Liver (tissue), 9 donors: ENCODE measurements around the gene OR51I2. TPM values are rescaled to one million over a fixed set of nuclear protein-coding genes. Genes with fewer than 3 reads are reported as not detected.

Experiments
- DNase-seq: peaks from one replicate; pipeline ENCODE4 v3.0.0-alpha.2; 2017; ENCODE audit warnings: low spot score
- H3K27ac ChIP-seq, 2 donors: one replicate each; pipeline ENCODE4 v1.7.0; 2013; ENCODE audit warnings: inconsistent platforms in 2 of 2, low read length in 2 of 2, control low read depth in 1 of 2, low read depth in 1 of 2, mild to moderate bottlenecking in 1 of 2
- H3K27me3 ChIP-seq, 4 donors: one replicate each; pipeline versions ENCODE4 v1.6.1 to v1.7.0; 2013; ENCODE audit warnings: low read length in 3 of 4, inconsistent platforms in 1 of 4, mild to moderate bottlenecking in 1 of 4, moderate library complexity in 1 of 4; ENCODE audit not compliant: control insufficient read depth in 4 of 4, insufficient read depth in 4 of 4
- H3K36me3 ChIP-seq, 4 donors: one replicate each; pipeline versions ENCODE4 v1.6.1 to v1.7.0; 2013; ENCODE audit warnings: low read length in 3 of 4, mild to moderate bottlenecking in 3 of 4, low read depth in 1 of 4, moderate library complexity in 1 of 4; ENCODE audit not compliant: control insufficient read depth in 4 of 4, insufficient read depth in 3 of 4
- H3K4me1 ChIP-seq, 4 donors: one replicate each; pipeline versions ENCODE4 v1.6.1 to v1.7.0; 2013; ENCODE audit warnings: low read length in 3 of 4, mild to moderate bottlenecking in 3 of 4, moderate library complexity in 1 of 4; ENCODE audit not compliant: control insufficient read depth in 4 of 4, insufficient read depth in 4 of 4
- H3K4me3 ChIP-seq, 3 donors: one replicate each; pipeline versions ENCODE4 v1.6.1 to v1.7.0; 2013; ENCODE audit warnings: low read length in 3 of 3, control low read depth in 1 of 3, low read depth in 1 of 3, mild to moderate bottlenecking in 1 of 3
- H3K9ac ChIP-seq, 2 donors: one replicate each; pipeline ENCODE4 v1.7.0; 2013; ENCODE audit warnings: low read length in 2 of 2, mild to moderate bottlenecking in 2 of 2, moderate library complexity in 2 of 2, control low read depth in 1 of 2, low read depth in 1 of 2
- H3K9me3 ChIP-seq, 4 donors: one replicate each; pipeline versions ENCODE4 v1.6.1 to v1.7.0; 2013; ENCODE audit warnings: low read length in 3 of 4; ENCODE audit not compliant: control insufficient read depth in 4 of 4
- ATF3 ChIP-seq: IDR thresholded peaks from 2 replicates; pipeline ENCODE4 v1.6.1; 2016; ENCODE audit warnings: antibody characterized with exemption
- CTCF ChIP-seq: fragments of 150-350 bp; IDR thresholded peaks from 2 replicates; pipeline ENCODE4 v1.5.1; 2017; ENCODE audit warnings: improper control_type of control experiment, low read depth, low read length; ENCODE audit not compliant: missing input control
- EGR1 ChIP-seq, 2 donors: IDR thresholded peaks; 2 replicates each; pipeline ENCODE4 v1.6.1; 2016 to 2018; ENCODE audit warnings: antibody characterized with exemption in 2 of 2, low read depth in 2 of 2
- FOXA1 ChIP-seq: IDR thresholded peaks from 2 replicates; pipeline ENCODE4 v1.6.1; 2016; ENCODE audit warnings: antibody characterized with exemption
- FOXA2 ChIP-seq: IDR thresholded peaks from 2 replicates; pipeline ENCODE4 v1.6.1; 2016; ENCODE audit warnings: antibody characterized with exemption
- GABPA ChIP-seq, 2 donors: IDR thresholded peaks in 1 of 2; conservative IDR thresholded peaks in 1 of 2; 2 replicates each; pipeline ENCODE4 v1.6.1; 2016; ENCODE audit warnings: antibody characterized with exemption in 2 of 2, mild to moderate bottlenecking in 1 of 2, moderate library complexity in 1 of 2
- HNF4A ChIP-seq, 2 donors: conservative IDR thresholded peaks; 2 replicates each; pipeline ENCODE4 v1.6.1; 2016; ENCODE audit warnings: antibody characterized with exemption in 2 of 2, mild to moderate bottlenecking in 2 of 2
- HNF4G ChIP-seq: IDR thresholded peaks from 2 replicates; pipeline ENCODE4 v1.6.1; 2016; ENCODE audit warnings: antibody characterized with exemption
- JUND ChIP-seq, 2 donors: IDR thresholded peaks; 2 replicates each; pipeline ENCODE4 v1.6.1; 2016; ENCODE audit warnings: antibody characterized with exemption in 2 of 2
- NR2F2 ChIP-seq: IDR thresholded peaks from 2 replicates; pipeline ENCODE4 v1.6.1; 2016; ENCODE audit warnings: antibody characterized with exemption
- RAD21 ChIP-seq, 2 donors: IDR thresholded peaks; 2 replicates each; pipeline ENCODE4 v1.6.1; 2016; ENCODE audit warnings: antibody characterized with exemption in 2 of 2, mild to moderate bottlenecking in 2 of 2
- RXRA ChIP-seq, 2 donors: IDR thresholded peaks; 2 replicates each; pipeline ENCODE4 v1.6.1; 2017 to 2018; ENCODE audit warnings: antibody characterized with exemption in 2 of 2, mild to moderate bottlenecking in 1 of 2
- SP1 ChIP-seq: IDR thresholded peaks from 2 replicates; pipeline ENCODE4 v1.6.1; 2018; ENCODE audit warnings: antibody characterized with exemption, mild to moderate bottlenecking
- TAF1 ChIP-seq: conservative IDR thresholded peaks from 2 replicates; pipeline ENCODE4 v1.6.1; 2016; ENCODE audit warnings: antibody characterized with exemption, mild to moderate bottlenecking
- YY1 ChIP-seq: IDR thresholded peaks from 2 replicates; pipeline ENCODE4 v1.6.1; 2016; ENCODE audit warnings: antibody characterized with exemption, mild to moderate bottlenecking
- ZBTB33 ChIP-seq: IDR thresholded peaks from 2 replicates; pipeline ENCODE4 v1.6.1; 2016; ENCODE audit warnings: antibody characterized with exemption
- WGBS: extraction: QIAGEN DNeasy Blood & Tissue Kit; methylation state at CpG from one replicate; pipeline ENCODE4 v1.1.7; 2013; 5-methylcytosine and 5-hydroxymethylcytosine counted together
- polyA plus RNA-seq, 2 donors: library from polyadenylated mRNA; stranded (reverse) in 1 of 2; unstranded in 1 of 2; fragments of 200-250 nt in 1 of 2; fragments of >200 nt in 1 of 2; fragmentation: Nextera tagmentation in 1 of 2; extraction: Ambion mirVana in 1 of 2; gene quantifications; one replicate each; pipeline versions ENCODE4 v1.2.1 to v1.2.3, GENCODE V29; 2013 to 2015
- total RNA-seq, 2 donors: library from RNA; depleted of rRNA; stranded (reverse); fragments of >200 nt; gene quantifications; one replicate each; pipeline ENCODE4 v1.2.3, GENCODE V29; 2014
- donor health status: healthy.
- donor health status: healthy.
- donor health status: healthy.
- donor health status: healthy.
- donor health status: healthy.

The OR51I2 gene
- total and polyA plus RNA-seq, 4 donors, result not detected

- Histone ChIP-seq H3K9ac (no peak overlapping the region), H3K27me3 (peaks cover 0 to 2% (median 0%) of the 10 kb centered on the region in 4 donors), H3K36me3 (no peaks in the 10 kb centered on the region), H3K4me3 (no peak overlapping the region), H3K27ac (no peak overlapping the region), H3K4me1 (no peaks in the 10 kb centered on the region), H3K9me3 (no peaks in the 10 kb centered on the region)
- WGBS, result 62% methylated on average over 5 of the region's 5 CpGs
- no peak for TF ChIP-seq ZBTB33
- TF ChIP-seq EGR1 (IDR thresholded peaks at IDR 0.05; ENCODE audit: low read depth in 2 of 2), result no peak
- no peak for TF ChIP-seq RAD21 (IDR thresholded peaks at IDR 0.05)
- no peak for TF ChIP-seq RXRA (IDR thresholded peaks at IDR 0.05)
- TF ChIP-seq HNF4A (conservative IDR thresholded peaks at IDR 0.05), result no peak
- TF ChIP-seq HNF4G, result no peak
- TF ChIP-seq SP1, result no peak
- no peak for TF ChIP-seq YY1
- TF ChIP-seq ATF3, result no peak
- no peak for TF ChIP-seq FOXA1
- no peak for TF ChIP-seq JUND (IDR thresholded peaks at IDR 0.05)
- TF ChIP-seq FOXA2, result no peak
- no peak for TF ChIP-seq TAF1
- no peak for DNase-seq
Observed at GRCh38 chr11:5420993-5421392, 28.1 kb upstream of the OR51I2 start.

GRCh38 chr11:5421811-5422210 is 27.3 kb upstream of the OR51I2 start, which contains the start of gene OR51Q1:
Gene OR51Q1, plus strand, starts transcription at chr11:5422111. Its CDS starts 90 bp downstream, at chr11:5422201.
- H3K27ac ChIP-seq, result no peak within 1 kb of the TSS
- TF ChIP-seq GABPA (IDR thresholded peaks at IDR 0.05 in 1 of 2, conservative IDR thresholded peaks at IDR 0.05 in 1 of 2) (no peak), YY1 (no peak), RXRA (IDR thresholded peaks at IDR 0.05) (no peak), NR2F2 (no peak), RAD21 (IDR thresholded peaks at IDR 0.05) (no peak), CTCF (no peak), HNF4G (no peak), JUND (IDR thresholded peaks at IDR 0.05) (no peak), FOXA1 (no peak), ATF3 (no peak), ZBTB33 (no peak), TAF1 (no peak)
- no peaks in the 10 kb centered on the region for H3K36me3 ChIP-seq
- no peaks in the 10 kb centered on the region for H3K9me3 ChIP-seq
- no peak within 1 kb of the TSS for H3K9ac ChIP-seq
- no peaks in the 10 kb centered on the region for H3K4me1 ChIP-seq
- DNase-seq, result no peak
- no peak within 1 kb of the TSS for H3K4me3 ChIP-seq
- WGBS, result 95% methylated on average over 1 of the region's 1 CpG
- peaks cover 0 to 2% (median 0%) of the 10 kb centered on the region in 4 donors for H3K27me3 ChIP-seq
